CD14-positive monocyte (primary cell): ENCODE measurements around the gene C1RL. TPM values are rescaled to one million over a fixed set of nuclear protein-coding genes. Genes with fewer than 3 reads are reported as not detected.

Experiments used
- DNase-seq, 3 donors: peaks; one replicate each; pipeline ENCODE4 v3.0.0-alpha.2; 2011 to 2022
- H2AFZ ChIP-seq: 2 replicates; pipeline ENCODE4 v1.6.0; 2012; ENCODE audit warnings: mild to moderate bottlenecking, low read depth, low read length, inconsistent platforms; ENCODE audit not compliant: insufficient read depth, poor library complexity, severe bottlenecking
- H3K27ac ChIP-seq, 2 donors: 1 replicate in 1 of 2; 2 replicates in 1 of 2; pipeline ENCODE4 v1.5.1; 2012 to 2013; ENCODE audit warnings: low read length in 2 of 2, control low read depth in 1 of 2, inconsistent platforms in 1 of 2, low read depth in 1 of 2, mild to moderate bottlenecking in 1 of 2
- H3K27me3 ChIP-seq, 2 donors: one replicate each; pipeline versions ENCODE4 v1.6.0 to v1.6.1; 2011 to 2013; ENCODE audit warnings: low read length in 2 of 2; ENCODE audit not compliant: control insufficient read depth in 2 of 2, insufficient read depth in 2 of 2
- H3K36me3 ChIP-seq, 2 donors: replicated peaks in 1 of 2; 1 replicate in 1 of 2; 2 replicates in 1 of 2; pipeline versions ENCODE4 v1.5.1 to v1.6.1; 2012 to 2013; ENCODE audit warnings: low read length in 2 of 2, control low read depth in 1 of 2, inconsistent platforms in 1 of 2, mild to moderate bottlenecking in 1 of 2; ENCODE audit not compliant: insufficient read depth in 2 of 2, control insufficient read depth in 1 of 2
- H3K4me1 ChIP-seq, 2 donors: 1 replicate in 1 of 2; 2 replicates in 1 of 2; pipeline versions ENCODE4 v1.5.1 to v1.6.1; 2012 to 2013; ENCODE audit warnings: low read length in 2 of 2, control low read depth in 1 of 2, inconsistent platforms in 1 of 2, mild to moderate bottlenecking in 1 of 2, moderate library complexity in 1 of 2; ENCODE audit not compliant: insufficient read depth in 2 of 2, control insufficient read depth in 1 of 2
- H3K4me2 ChIP-seq: replicated peaks from 2 replicates; pipeline ENCODE3; 2012; ENCODE audit warnings: low read length, moderate library complexity, mild to moderate bottlenecking; ENCODE audit not compliant: poor library complexity, severe bottlenecking; ENCODE audit errors: extremely low read depth
- H3K4me3 ChIP-seq, 3 experiments: fragments of 200-600 bp in 1 of 3; sonication (generic) in 1 of 3; replicated peaks in 1 of 3; 1 replicate in 2 of 3; 2 replicates in 1 of 3; pipeline ENCODE4 v1.5.1; 2011 to 2013; ENCODE audit warnings: low read length in 3 of 3, mild to moderate bottlenecking in 3 of 3, control low read depth in 2 of 3, low read depth in 2 of 3, inconsistent platforms in 1 of 3, moderate library complexity in 1 of 3
- H3K79me2 ChIP-seq: 2 replicates; pipeline ENCODE4 v1.6.0; 2012; ENCODE audit warnings: mild to moderate bottlenecking, control low read depth, inconsistent platforms, low read length, moderate library complexity; ENCODE audit not compliant: insufficient read depth
- H3K9ac ChIP-seq: 2 replicates; pipeline ENCODE4 v1.6.0; 2017; ENCODE audit warnings: low read length, mild to moderate bottlenecking; ENCODE audit not compliant: insufficient read depth, poor library complexity, severe bottlenecking
- H3K9me3 ChIP-seq, 2 donors: replicated peaks in 1 of 2; 1 replicate in 1 of 2; 2 replicates in 1 of 2; pipeline versions ENCODE4 v1.5.1 to v1.6.1; 2012 to 2013; ENCODE audit warnings: low read length in 2 of 2, control low read depth in 1 of 2; ENCODE audit not compliant: control insufficient read depth in 1 of 2, insufficient read depth in 1 of 2
- H4K20me1 ChIP-seq: 2 replicates; pipeline ENCODE4 v1.6.0; 2012; ENCODE audit warnings: mild to moderate bottlenecking, low read length, control low read depth, moderate library complexity; ENCODE audit not compliant: insufficient read depth
- H3K27ac Mint-ChIP-seq, 7 donors: one replicate each; pipeline ENCODE4 v1.8.0; 2020; ENCODE audit warnings: mild to moderate bottlenecking in 7 of 7, mixed read lengths in 7 of 7, moderate library complexity in 6 of 7, inconsistent platforms in 2 of 7
- H3K27me3 Mint-ChIP-seq, 3 donors: one replicate each; pipeline ENCODE4 v1.8.0; 2021 to 2022; ENCODE audit warnings: low read depth in 3 of 3, mild to moderate bottlenecking in 3 of 3, mixed read lengths in 3 of 3, moderate library complexity in 3 of 3, inconsistent platforms in 1 of 3
- H3K36me3 Mint-ChIP-seq, 2 donors: one replicate each; pipeline ENCODE4 v1.8.0; 2020; ENCODE audit warnings: mixed read lengths in 2 of 2, inconsistent platforms in 1 of 2, mild to moderate bottlenecking in 1 of 2
- H3K4me1 Mint-ChIP-seq: one replicate; pipeline ENCODE4 v1.8.0; 2020; ENCODE audit warnings: mild to moderate bottlenecking, mixed read lengths
- H3K4me3 Mint-ChIP-seq, 2 donors: one replicate each; pipeline ENCODE4 v1.8.0; 2020; ENCODE audit warnings: mild to moderate bottlenecking in 2 of 2, mixed read lengths in 2 of 2, moderate library complexity in 1 of 2
- H3K9me3 Mint-ChIP-seq, 7 donors: one replicate each; pipeline ENCODE4 v1.8.0; 2020 to 2022; ENCODE audit warnings: mixed read lengths in 7 of 7, mild to moderate bottlenecking in 6 of 7, moderate library complexity in 6 of 7, inconsistent platforms in 2 of 7
- WGBS: methylation state at CpG from one replicate; pipeline ENCODE4 v1.1.5; 2013; ENCODE audit warnings: missing lambda C conversion rate; ENCODE audit not compliant: insufficient coverage; 5-methylcytosine and 5-hydroxymethylcytosine counted together
- intact Hi-C, 2 donors: fragments of 100-400 bp; cut with micrococcal nuclease; formaldehyde crosslinking; loops; one replicate each; pipeline versions ENCODE4 v1.15.0 to v1.15.1; 2023
- polyA plus RNA-seq, 3 donors: library from polyadenylated mRNA; depleted of rRNA in 1 of 3; unstranded in 2 of 3; stranded (reverse) in 1 of 3; fragments of 300-500 nt in 2 of 3; fragments of >200 nt in 1 of 3; fragmentation: Illumina TruSeq in 2 of 3; gene quantifications; 1 replicate in 2 of 3; 2 replicates in 1 of 3; pipeline ENCODE4 v1.2.3, GENCODE V29; 2012 to 2021
- TF ChIP-seq, protein P1 (sequence below): fragments of 200-600 bp; IDR thresholded peaks from one replicate; pipeline ENCODE4 v1.8.0; 2022; ENCODE audit warnings: antibody characterized with exemption, mild to moderate bottlenecking

C1RL gene
- polyA plus RNA-seq, 3 donors: 4.8 to 27.9 (median 5.6) TPM

DNA sequence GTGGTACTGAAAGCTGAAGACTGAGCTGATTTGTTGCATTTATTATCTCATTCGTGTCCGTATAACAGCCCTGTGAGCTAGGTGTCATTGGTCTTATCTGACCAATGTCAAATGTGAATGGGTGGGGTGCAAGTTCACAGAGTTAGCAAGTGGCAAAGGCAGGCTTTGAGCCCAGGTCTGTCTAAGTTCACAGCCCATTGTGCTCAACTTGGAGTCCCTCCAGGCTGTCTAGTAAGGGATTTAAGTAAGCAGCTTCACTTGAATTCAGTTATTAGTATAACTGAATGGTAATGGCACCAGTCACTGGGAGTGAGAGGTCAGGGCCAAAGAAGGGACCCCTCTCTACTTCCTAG lies 40.0 kb downstream of the C1RL start:
- Mint-ChIP-seq H3K27ac (no peak overlapping the region), H3K36me3 (no peaks in the 10 kb centered on the region), H3K4me1 (peaks cover 2% of the 10 kb centered on the region), H3K9me3 (peaks cover 0 to 1% (median 0%) of the 10 kb centered on the region in 7 donors), H3K27me3 (peaks cover 2 to 11% (median 5%) of the 10 kb centered on the region in 3 donors), H3K4me3 (no peak overlapping the region)
- no peak overlapping the region for H3K9ac ChIP-seq
- intact Hi-C loops: no loop called here
- DNase-seq: no peak
- no peaks in the 10 kb centered on the region for H3K79me2 ChIP-seq
- H3K4me3 ChIP-seq: no peak overlapping the region
- TF ChIP-seq, protein P1, sequence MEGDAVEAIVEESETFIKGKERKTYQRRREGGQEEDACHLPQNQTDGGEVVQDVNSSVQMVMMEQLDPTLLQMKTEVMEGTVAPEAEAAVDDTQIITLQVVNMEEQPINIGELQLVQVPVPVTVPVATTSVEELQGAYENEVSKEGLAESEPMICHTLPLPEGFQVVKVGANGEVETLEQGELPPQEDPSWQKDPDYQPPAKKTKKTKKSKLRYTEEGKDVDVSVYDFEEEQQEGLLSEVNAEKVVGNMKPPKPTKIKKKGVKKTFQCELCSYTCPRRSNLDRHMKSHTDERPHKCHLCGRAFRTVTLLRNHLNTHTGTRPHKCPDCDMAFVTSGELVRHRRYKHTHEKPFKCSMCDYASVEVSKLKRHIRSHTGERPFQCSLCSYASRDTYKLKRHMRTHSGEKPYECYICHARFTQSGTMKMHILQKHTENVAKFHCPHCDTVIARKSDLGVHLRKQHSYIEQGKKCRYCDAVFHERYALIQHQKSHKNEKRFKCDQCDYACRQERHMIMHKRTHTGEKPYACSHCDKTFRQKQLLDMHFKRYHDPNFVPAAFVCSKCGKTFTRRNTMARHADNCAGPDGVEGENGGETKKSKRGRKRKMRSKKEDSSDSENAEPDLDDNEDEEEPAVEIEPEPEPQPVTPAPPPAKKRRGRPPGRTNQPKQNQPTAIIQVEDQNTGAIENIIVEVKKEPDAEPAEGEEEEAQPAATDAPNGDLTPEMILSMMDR: no peak
- H3K9me3 ChIP-seq: no peaks in the 10 kb centered on the region
- H3K36me3 ChIP-seq: no peaks in the 10 kb centered on the region
- H4K20me1 ChIP-seq: no peaks in the 10 kb centered on the region
- no peaks in the 10 kb centered on the region for H3K4me1 ChIP-seq
- H3K27me3 ChIP-seq: no peaks in the 10 kb centered on the region
- no peak overlapping the region for H2AFZ ChIP-seq
- H3K27ac ChIP-seq: no peak overlapping the region
- WGBS: 76% methylated on average over 2 of the region's 2 CpGs
- H3K4me2 ChIP-seq: no peak overlapping the region

GRCh38 chr12:7068240-7068993 lies 40.6 kb downstream of the C1RL start:
- no peaks in the 10 kb centered on the region for H4K20me1 ChIP-seq
- no peak for DNase-seq
- intact Hi-C loops: no loop called here
- Mint-ChIP-seq H3K9me3 (peaks cover 0 to 1% (median 0%) of the 10 kb centered on the region in 7 donors), H3K27ac (no peak overlapping the region), H3K4me3 (no peak overlapping the region), H3K4me1 (peaks cover 2% of the 10 kb centered on the region), H3K36me3 (no peaks in the 10 kb centered on the region), H3K27me3 (peaks cover 2 to 11% (median 5%) of the 10 kb centered on the region in 3 donors)
- TF ChIP-seq, protein P1: no peak
- H3K79me2 ChIP-seq: no peaks in the 10 kb centered on the region
- no peaks in the 10 kb centered on the region for H3K9me3 ChIP-seq
- no peaks in the 10 kb centered on the region for H3K4me1 ChIP-seq
- H3K4me2 ChIP-seq: no peak overlapping the region
- no peak overlapping the region for H3K4me3 ChIP-seq
- no peaks in the 10 kb centered on the region for H3K36me3 ChIP-seq
- H3K27ac ChIP-seq: no peak overlapping the region
- no peaks in the 10 kb centered on the region for H3K27me3 ChIP-seq
- no peak overlapping the region for H2AFZ ChIP-seq
- H3K9ac ChIP-seq: no peak overlapping the region
- 40% methylated on average over 9 of the region's 11 CpGs for WGBS
